SK-N-SH (cell line): ENCODE results near the gene UMODL1. TPM values are rescaled to one million over a fixed set of nuclear protein-coding genes. Genes with fewer than 3 reads are reported as not detected.

ENCODE experiments used
- CTCF ChIA-PET: fragments of 300-600, 350-600 bp; formaldehyde crosslinking; extraction: SDS; loops from one replicate; lab custom pipeline; 2021; lab: Yijun Ruan, JAX
- POLR2A ChIA-PET: fragments of 350-600 bp; sonication (Branson Sonifier 250); formaldehyde crosslinking; extraction: SDS; loops from one replicate; lab custom pipeline; 2020; ENCODE audit warnings: antibody characterized with exemption, inconsistent platforms; lab: Yijun Ruan, JAX
- DNase-seq: peaks from one replicate; pipeline ENCODE4 v3.0.0; 2012
- H2AFZ ChIP-seq: fragments of 200-600 bp; sonication (generic); 2 replicates; pipeline ENCODE4 v1.8.1; 2016; ENCODE audit warnings: antibody characterized with exemption, mild to moderate bottlenecking, low read depth
- H3F3A ChIP-seq: fragments of 200-600 bp; sonication (generic); replicated peaks from 2 replicates; pipeline ENCODE3; 2016; ENCODE audit warnings: antibody characterized with exemption, mild to moderate bottlenecking; ENCODE audit not compliant: insufficient read depth
- H3K27ac ChIP-seq, 2 experiments: fragments of 200-500 bp in 1 of 2; fragments of 200-600 bp in 1 of 2; sonication (Bioruptor generic) in 1 of 2; sonication (generic), shearing (Covaris generic) in 1 of 2; 2 replicates each; pipeline versions ENCODE4 v1.5.1 to v1.6.1; 2014 to 2016; ENCODE audit warnings: low read depth in 2 of 2, inconsistent platforms in 1 of 2, low read length in 1 of 2, mild to moderate bottlenecking in 1 of 2, mixed read lengths in 1 of 2
- H3K27me3 ChIP-seq: fragments of 200-600 bp; sonication (generic), shearing (Covaris generic); 2 replicates; pipeline ENCODE4 v1.6.1; 2016; ENCODE audit warnings: mixed run types; ENCODE audit not compliant: insufficient read depth
- H3K36me3 ChIP-seq, 2 experiments: fragments of 200-500 bp in 1 of 2; fragments of 200-600 bp in 1 of 2; sonication (Bioruptor generic) in 1 of 2; sonication (generic) in 1 of 2; replicated peaks in 1 of 2; 2 replicates each; pipeline versions ENCODE3 to v1.5.1; 2014 to 2016; ENCODE audit warnings: low read length in 1 of 2, mild to moderate bottlenecking in 1 of 2; ENCODE audit not compliant: insufficient read depth in 2 of 2, control insufficient read depth in 1 of 2
- H3K4me1 ChIP-seq, 2 experiments: fragments of 200-500 bp in 1 of 2; fragments of 200-600 bp in 1 of 2; sonication (Bioruptor generic) in 1 of 2; sonication (generic), shearing (Covaris generic) in 1 of 2; 2 replicates each; pipeline versions ENCODE4 v1.5.1 to v1.6.1; 2014 to 2016; ENCODE audit warnings: low read depth in 1 of 2, low read length in 1 of 2, mixed run types in 1 of 2; ENCODE audit not compliant: insufficient read depth in 2 of 2, control insufficient read depth in 1 of 2
- H3K4me2 ChIP-seq: fragments of 200-600 bp; sonication (generic), shearing (Covaris generic); 2 replicates; pipeline ENCODE4 v1.6.1; 2017; ENCODE audit warnings: mixed run types
- H3K4me3 ChIP-seq, 2 experiments: fragments of 200-500 bp in 1 of 2; fragments of 200-600 bp in 1 of 2; sonication (Bioruptor generic) in 1 of 2; sonication (generic), shearing (Covaris generic) in 1 of 2; 2 replicates each; pipeline versions ENCODE4 v1.5.1 to v1.8.1; 2014 to 2016; ENCODE audit warnings: low read depth in 2 of 2, inconsistent platforms in 1 of 2, low read length in 1 of 2, mild to moderate bottlenecking in 1 of 2, mixed read lengths in 1 of 2, moderate library complexity in 1 of 2
- H3K79me2 ChIP-seq: fragments of 200-600 bp; sonication (generic); 2 replicates; pipeline ENCODE4 v1.8.1; 2017; ENCODE audit warnings: mild to moderate bottlenecking; ENCODE audit not compliant: insufficient read depth
- H3K9ac ChIP-seq: fragments of 200-600 bp; sonication (generic); 2 replicates; pipeline ENCODE4 v1.6.1; 2017; ENCODE audit warnings: mixed run types
- H3K9me2 ChIP-seq: fragments of 200-600 bp; sonication (generic); 2 replicates; pipeline ENCODE4 v1.6.1; 2017; ENCODE audit warnings: mixed run types
- H3K9me3 ChIP-seq: fragments of 200-600 bp; sonication (generic); 2 replicates; pipeline ENCODE4 v1.6.1; 2017; ENCODE audit warnings: mixed run types, mild to moderate bottlenecking, moderate library complexity
- H4K20me1 ChIP-seq: fragments of 200-600 bp; sonication (generic); 2 replicates; pipeline ENCODE4 v1.6.1; 2017; ENCODE audit warnings: mild to moderate bottlenecking, mixed run types; ENCODE audit not compliant: insufficient read depth
- FOXM1 ChIP-seq: IDR thresholded peaks from 2 replicates; pipeline ENCODE4 v1.4.0; 2012; ENCODE audit warnings: low read depth, mild to moderate bottlenecking
- GATA2 ChIP-seq: sonication (generic); formaldehyde crosslinking; IDR thresholded peaks from 2 replicates; pipeline ENCODE4 v1.5.0; 2020; ENCODE audit warnings: mild to moderate bottlenecking, missing genetic modification reagents
- JUND ChIP-seq: IDR thresholded peaks from 2 replicates; pipeline ENCODE4 v1.4.0; 2012
- MEF2A ChIP-seq: IDR thresholded peaks from 2 replicates; pipeline ENCODE4 v1.4.0; 2012; ENCODE audit warnings: low read depth, borderline replicate concordance
- NFIC ChIP-seq: IDR thresholded peaks from 2 replicates; pipeline ENCODE4 v1.4.0; 2012; ENCODE audit warnings: borderline replicate concordance
- RAD21 ChIP-seq: IDR thresholded peaks from 2 replicates; pipeline ENCODE4 v1.6.1; 2012; ENCODE audit warnings: mild to moderate bottlenecking, low read length
- WGBS: methylation state at CpG from one replicate; pipeline ENCODE4 v1.1.6; 2017; ENCODE audit warnings: low lambda C conversion rate; 5-methylcytosine and 5-hydroxymethylcytosine counted together
- polyA plus RNA-seq, 3 experiments: library from polyadenylated mRNA; depleted of rRNA; stranded (reverse); fragments of >200 nt; gene quantifications; 2 replicates each; pipeline ENCODE4 v1.2.3, GENCODE V29; 2012
- TF ChIP-seq, protein P1 (sequence below): fragments of 200-600 bp; sonication (generic); IDR thresholded peaks from 2 replicates; pipeline ENCODE4 v1.6.1; 2017; ENCODE audit warnings: antibody characterized with exemption, mild to moderate bottlenecking, moderate library complexity
- TF ChIP-seq, protein P2 (sequence below): fragments of 150-350 bp; IDR thresholded peaks from 2 replicates; pipeline ENCODE4 v1.6.1; 2016; ENCODE audit warnings: mild to moderate bottlenecking, low read depth, low read length
- TF ChIP-seq, protein P3 (sequence below): IDR thresholded peaks from 2 replicates; pipeline ENCODE4 v1.6.1; 2012; ENCODE audit warnings: mild to moderate bottlenecking, low read depth, low read length, moderate library complexity
- TF ChIP-seq, protein P4 (sequence below): IDR thresholded peaks from 2 replicates; pipeline ENCODE4 v1.4.0; 2012; ENCODE audit warnings: low read depth, borderline replicate concordance

UMODL1 gene
- polyA plus RNA-seq, 1 of the 3 experiments (the other 2 are of a cell fraction) = not detected

DNA sequence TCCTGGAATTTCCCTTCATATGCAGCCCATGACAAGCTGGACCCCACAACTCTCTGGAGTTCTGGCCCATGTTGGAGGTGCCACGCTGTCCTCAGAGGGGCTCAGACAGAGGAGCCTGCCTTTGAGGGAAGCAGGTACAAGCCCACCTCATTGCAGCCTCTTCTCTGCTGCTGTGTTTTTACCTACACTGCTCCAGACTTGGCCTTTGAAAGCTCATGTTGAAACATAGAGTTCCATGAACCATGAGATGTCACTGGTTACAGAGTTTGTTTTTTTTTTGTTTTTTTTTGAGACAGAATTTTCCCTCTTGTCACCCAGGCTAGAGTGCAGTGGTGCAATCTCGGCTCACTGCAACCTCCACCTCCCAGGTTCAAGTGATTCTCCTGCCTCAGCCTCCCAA, 38.9 kb upstream of the UMODL1 start:
- WGBS = 45% methylated on average over 2 of the region's 2 CpGs
- CTCF ChIA-PET = interaction anchor here (2.1 kb wide), 1 partner anchor 75 kb away, joined by 7 read pairs; no protein-coding TSS in a partner anchor
- no peaks in the 10 kb centered on the region for H3F3A ChIP-seq

More for the DNA sequence above, 38.9 kb upstream of the UMODL1 start:
- Histone ChIP-seq H3K36me3 (no peaks in the 10 kb centered on the region), H3K9ac (no peak overlapping the region), H3K9me3 (no peaks in the 10 kb centered on the region), H2AFZ (no peak overlapping the region), H3K4me1 (no peaks in the 10 kb centered on the region), H3K4me2 (no peak overlapping the region), H3K27ac (no peak overlapping the region), H4K20me1 (no peaks in the 10 kb centered on the region), H3K4me3 (no peak overlapping the region), H3K27me3 (peaks cover 5% of the 10 kb centered on the region), H3K79me2 (no peaks in the 10 kb centered on the region), H3K9me2 (no peaks in the 10 kb centered on the region)
- POLR2A ChIA-PET = no interaction called here
- TF ChIP-seq NFIC (no peak), JUND (no peak), RAD21 (no peak), FOXM1 (no peak), MEF2A (no peak), GATA2 (CRISPR knock-in tag) (no peak)
- TF ChIP-seq, protein P1, sequence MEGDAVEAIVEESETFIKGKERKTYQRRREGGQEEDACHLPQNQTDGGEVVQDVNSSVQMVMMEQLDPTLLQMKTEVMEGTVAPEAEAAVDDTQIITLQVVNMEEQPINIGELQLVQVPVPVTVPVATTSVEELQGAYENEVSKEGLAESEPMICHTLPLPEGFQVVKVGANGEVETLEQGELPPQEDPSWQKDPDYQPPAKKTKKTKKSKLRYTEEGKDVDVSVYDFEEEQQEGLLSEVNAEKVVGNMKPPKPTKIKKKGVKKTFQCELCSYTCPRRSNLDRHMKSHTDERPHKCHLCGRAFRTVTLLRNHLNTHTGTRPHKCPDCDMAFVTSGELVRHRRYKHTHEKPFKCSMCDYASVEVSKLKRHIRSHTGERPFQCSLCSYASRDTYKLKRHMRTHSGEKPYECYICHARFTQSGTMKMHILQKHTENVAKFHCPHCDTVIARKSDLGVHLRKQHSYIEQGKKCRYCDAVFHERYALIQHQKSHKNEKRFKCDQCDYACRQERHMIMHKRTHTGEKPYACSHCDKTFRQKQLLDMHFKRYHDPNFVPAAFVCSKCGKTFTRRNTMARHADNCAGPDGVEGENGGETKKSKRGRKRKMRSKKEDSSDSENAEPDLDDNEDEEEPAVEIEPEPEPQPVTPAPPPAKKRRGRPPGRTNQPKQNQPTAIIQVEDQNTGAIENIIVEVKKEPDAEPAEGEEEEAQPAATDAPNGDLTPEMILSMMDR = no peak
- TF ChIP-seq, protein P2, sequence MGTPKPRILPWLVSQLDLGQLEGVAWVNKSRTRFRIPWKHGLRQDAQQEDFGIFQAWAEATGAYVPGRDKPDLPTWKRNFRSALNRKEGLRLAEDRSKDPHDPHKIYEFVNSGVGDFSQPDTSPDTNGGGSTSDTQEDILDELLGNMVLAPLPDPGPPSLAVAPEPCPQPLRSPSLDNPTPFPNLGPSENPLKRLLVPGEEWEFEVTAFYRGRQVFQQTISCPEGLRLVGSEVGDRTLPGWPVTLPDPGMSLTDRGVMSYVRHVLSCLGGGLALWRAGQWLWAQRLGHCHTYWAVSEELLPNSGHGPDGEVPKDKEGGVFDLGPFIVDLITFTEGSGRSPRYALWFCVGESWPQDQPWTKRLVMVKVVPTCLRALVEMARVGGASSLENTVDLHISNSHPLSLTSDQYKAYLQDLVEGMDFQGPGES = no peak
- TF ChIP-seq, protein P3, sequence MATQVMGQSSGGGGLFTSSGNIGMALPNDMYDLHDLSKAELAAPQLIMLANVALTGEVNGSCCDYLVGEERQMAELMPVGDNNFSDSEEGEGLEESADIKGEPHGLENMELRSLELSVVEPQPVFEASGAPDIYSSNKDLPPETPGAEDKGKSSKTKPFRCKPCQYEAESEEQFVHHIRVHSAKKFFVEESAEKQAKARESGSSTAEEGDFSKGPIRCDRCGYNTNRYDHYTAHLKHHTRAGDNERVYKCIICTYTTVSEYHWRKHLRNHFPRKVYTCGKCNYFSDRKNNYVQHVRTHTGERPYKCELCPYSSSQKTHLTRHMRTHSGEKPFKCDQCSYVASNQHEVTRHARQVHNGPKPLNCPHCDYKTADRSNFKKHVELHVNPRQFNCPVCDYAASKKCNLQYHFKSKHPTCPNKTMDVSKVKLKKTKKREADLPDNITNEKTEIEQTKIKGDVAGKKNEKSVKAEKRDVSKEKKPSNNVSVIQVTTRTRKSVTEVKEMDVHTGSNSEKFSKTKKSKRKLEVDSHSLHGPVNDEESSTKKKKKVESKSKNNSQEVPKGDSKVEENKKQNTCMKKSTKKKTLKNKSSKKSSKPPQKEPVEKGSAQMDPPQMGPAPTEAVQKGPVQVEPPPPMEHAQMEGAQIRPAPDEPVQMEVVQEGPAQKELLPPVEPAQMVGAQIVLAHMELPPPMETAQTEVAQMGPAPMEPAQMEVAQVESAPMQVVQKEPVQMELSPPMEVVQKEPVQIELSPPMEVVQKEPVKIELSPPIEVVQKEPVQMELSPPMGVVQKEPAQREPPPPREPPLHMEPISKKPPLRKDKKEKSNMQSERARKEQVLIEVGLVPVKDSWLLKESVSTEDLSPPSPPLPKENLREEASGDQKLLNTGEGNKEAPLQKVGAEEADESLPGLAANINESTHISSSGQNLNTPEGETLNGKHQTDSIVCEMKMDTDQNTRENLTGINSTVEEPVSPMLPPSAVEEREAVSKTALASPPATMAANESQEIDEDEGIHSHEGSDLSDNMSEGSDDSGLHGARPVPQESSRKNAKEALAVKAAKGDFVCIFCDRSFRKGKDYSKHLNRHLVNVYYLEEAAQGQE = no peak
- TF ChIP-seq, protein P4, sequence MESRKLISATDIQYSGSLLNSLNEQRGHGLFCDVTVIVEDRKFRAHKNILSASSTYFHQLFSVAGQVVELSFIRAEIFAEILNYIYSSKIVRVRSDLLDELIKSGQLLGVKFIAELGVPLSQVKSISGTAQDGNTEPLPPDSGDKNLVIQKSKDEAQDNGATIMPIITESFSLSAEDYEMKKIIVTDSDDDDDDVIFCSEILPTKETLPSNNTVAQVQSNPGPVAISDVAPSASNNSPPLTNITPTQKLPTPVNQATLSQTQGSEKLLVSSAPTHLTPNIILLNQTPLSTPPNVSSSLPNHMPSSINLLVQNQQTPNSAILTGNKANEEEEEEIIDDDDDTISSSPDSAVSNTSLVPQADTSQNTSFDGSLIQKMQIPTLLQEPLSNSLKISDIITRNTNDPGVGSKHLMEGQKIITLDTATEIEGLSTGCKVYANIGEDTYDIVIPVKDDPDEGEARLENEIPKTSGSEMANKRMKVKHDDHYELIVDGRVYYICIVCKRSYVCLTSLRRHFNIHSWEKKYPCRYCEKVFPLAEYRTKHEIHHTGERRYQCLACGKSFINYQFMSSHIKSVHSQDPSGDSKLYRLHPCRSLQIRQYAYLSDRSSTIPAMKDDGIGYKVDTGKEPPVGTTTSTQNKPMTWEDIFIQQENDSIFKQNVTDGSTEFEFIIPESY = no peak
- DNase-seq = no peak
